22Rv1 (cell line): ENCODE data around the gene CFAP92.

Experiments used
- ZFX ChIP-seq: fragments of 450-650 bp; IDR thresholded peaks from 2 replicates; pipeline ENCODE4 v1.6.1; 2017; ENCODE audit warnings: antibody characterized with exemption, borderline replicate concordance
- TF ChIP-seq, protein P1 (sequence below): fragments of 450-650 bp; IDR thresholded peaks from 2 replicates; pipeline ENCODE4 v1.5.1; 2017; ENCODE audit warnings: mild to moderate bottlenecking

DNA sequence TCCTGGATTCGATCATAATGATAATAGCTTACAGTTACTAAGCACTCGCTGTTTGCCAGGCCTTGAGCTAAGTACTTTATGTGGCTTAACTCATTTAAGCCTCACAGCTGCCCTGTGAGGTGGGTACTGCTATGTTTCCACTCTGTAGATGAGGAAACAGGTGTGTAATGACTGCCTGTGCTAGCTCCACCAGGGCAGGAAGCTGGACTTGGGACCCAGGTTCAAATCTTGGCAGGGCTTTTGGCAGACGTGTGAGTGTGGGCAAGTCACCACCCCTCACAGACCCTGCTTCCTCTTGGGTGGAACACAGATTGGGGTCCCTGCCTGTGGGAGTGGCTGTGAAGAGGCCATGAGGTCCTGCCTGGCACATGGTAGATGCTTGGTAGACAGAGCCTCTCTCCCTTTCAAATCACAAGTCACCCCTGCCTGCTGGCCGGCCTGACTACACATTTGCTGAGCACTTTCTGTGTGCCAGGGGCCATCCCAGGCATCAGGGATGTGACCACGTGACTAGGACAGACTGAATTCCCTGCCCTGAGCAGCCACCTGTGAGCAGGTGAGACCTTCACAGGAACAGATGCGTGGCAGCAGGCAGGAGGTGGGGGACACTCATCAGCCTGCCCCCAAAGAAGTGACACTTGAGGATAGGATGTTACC lies 10.9 kb upstream of the CFAP92 start:
- TF ChIP-seq, protein P1, sequence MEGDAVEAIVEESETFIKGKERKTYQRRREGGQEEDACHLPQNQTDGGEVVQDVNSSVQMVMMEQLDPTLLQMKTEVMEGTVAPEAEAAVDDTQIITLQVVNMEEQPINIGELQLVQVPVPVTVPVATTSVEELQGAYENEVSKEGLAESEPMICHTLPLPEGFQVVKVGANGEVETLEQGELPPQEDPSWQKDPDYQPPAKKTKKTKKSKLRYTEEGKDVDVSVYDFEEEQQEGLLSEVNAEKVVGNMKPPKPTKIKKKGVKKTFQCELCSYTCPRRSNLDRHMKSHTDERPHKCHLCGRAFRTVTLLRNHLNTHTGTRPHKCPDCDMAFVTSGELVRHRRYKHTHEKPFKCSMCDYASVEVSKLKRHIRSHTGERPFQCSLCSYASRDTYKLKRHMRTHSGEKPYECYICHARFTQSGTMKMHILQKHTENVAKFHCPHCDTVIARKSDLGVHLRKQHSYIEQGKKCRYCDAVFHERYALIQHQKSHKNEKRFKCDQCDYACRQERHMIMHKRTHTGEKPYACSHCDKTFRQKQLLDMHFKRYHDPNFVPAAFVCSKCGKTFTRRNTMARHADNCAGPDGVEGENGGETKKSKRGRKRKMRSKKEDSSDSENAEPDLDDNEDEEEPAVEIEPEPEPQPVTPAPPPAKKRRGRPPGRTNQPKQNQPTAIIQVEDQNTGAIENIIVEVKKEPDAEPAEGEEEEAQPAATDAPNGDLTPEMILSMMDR = no peak
- TF ChIP-seq ZFX = no peak
